H1 (cell line): ENCODE results near the gene TSPAN9. TPM values are rescaled to one million over a fixed set of nuclear protein-coding genes. Genes with fewer than 3 reads are reported as not detected.

Experiments used
- FOSL1 ChIP-seq: IDR thresholded peaks from 2 replicates; pipeline ENCODE4 v1.6.1; 2011; ENCODE audit warnings: mild to moderate bottlenecking, low read depth, low read length, moderate library complexity; ENCODE audit not compliant: insufficient read depth
- KDM1A ChIP-seq: fragments of 200-600, 300-600 bp; sonication (generic); IDR thresholded peaks from 2 replicates; pipeline ENCODE4 v1.7.1; 2016; ENCODE audit warnings: mild to moderate bottlenecking, low read length, borderline replicate concordance
- KDM5A ChIP-seq: fragments of 200-600 bp; IDR thresholded peaks from 2 replicates; pipeline ENCODE4 v1.7.1; 2012; ENCODE audit warnings: mild to moderate bottlenecking, low read length, inconsistent platforms, mixed read lengths
- RAD21 ChIP-seq, 2 experiments: IDR thresholded peaks in 1 of 2; conservative IDR thresholded peaks in 1 of 2; 2 replicates each; pipeline ENCODE4 v1.6.1; 2011; ENCODE audit warnings: low read depth in 2 of 2, low read length in 2 of 2, improper control_type of control experiment in 1 of 2, inconsistent platforms in 1 of 2, mild to moderate bottlenecking in 1 of 2, moderate library complexity in 1 of 2
- USF2 ChIP-seq: IDR thresholded peaks from 2 replicates; pipeline ENCODE4 v1.6.1; 2011; ENCODE audit warnings: low read length, improper control_type of control experiment
- polyA plus RNA-seq, 7 experiments: library from polyadenylated mRNA; depleted of rRNA in 3 of 7; stranded (reverse) in 5 of 7; unstranded in 2 of 7; fragments of >200 nt in 5 of 7; fragments of 200-250 nt in 2 of 7; gene quantifications; 1 replicate in 5 of 7; 2 replicates in 1 of 7; 4 replicates in 1 of 7; pipeline versions ENCODE4 v1.2.1 to v1.2.3, GENCODE V29; 2011 to 2013; ENCODE audit warnings: missing spikeins in 2 of 7, mixed read lengths in 2 of 7
- total RNA-seq: library from RNA; stranded (reverse); fragmentation: NEBNext Ultra II Directional; extraction: Animal tissue kit (Norgen Biotek cat#: 25700); gene quantifications from 2 replicates; pipeline ENCODE4 v1.2.1, GENCODE V29; 2021

TSPAN9 gene
- total and polyA plus RNA-seq, 2 of the 8 experiments (the other 6 are each of a cell fraction or from before 2014, with no cell fraction given): 11.5 to 29.1 TPM

GRCh38 chr12:3302401-3303041 lies 225.3 kb downstream of the TSPAN9 start (continued):
- TF ChIP-seq USF2 (no peak), FOSL1 (no peak), RAD21 (IDR thresholded peaks at IDR 0.05 in 1 of 2, conservative IDR thresholded peaks at IDR 0.05 in 1 of 2; ENCODE audit: low read depth in 2 of 2, low read length in 2 of 2) (no peak), KDM5A (no peak), KDM1A (no peak)
